ENCODE measurements around the gene TAMALIN.

GRCh38 chr12:51980809-51981127 is 26.0 kb upstream of the TAMALIN start:
- no peak for TF ChIP-seq POLR2A (IDR thresholded peaks at IDR 0.05; ENCODE audit: low read length)
- no peak for TF ChIP-seq GATA1 (IDR thresholded peaks at IDR 0.05; ENCODE audit: low read depth, low read length)
